Keratinocyte (primary cell): ENCODE measurements around the gene OPN1SW. TPM values are rescaled to one million over a fixed set of nuclear protein-coding genes. Genes with fewer than 3 reads are reported as not detected.
A peak's percentile ranks its signal among the peaks of the same experiment; 100 is the strongest.

Experiments used
- DNase-seq: peaks from one replicate; pipeline ENCODE4 v3.0.0-alpha.2; 2011; ENCODE audit warnings: low read depth, missing footprints, low spot score
- FAIRE-seq: peaks from 2 replicates; lab custom pipeline; 2011; peaks lifted over from hg19 to GRCh38; lab: Jason Lieb, UNC
- H2AFZ ChIP-seq: 2 replicates; pipeline ENCODE4 v1.6.0; 2012; ENCODE audit warnings: low read length, control low read depth, inconsistent platforms; ENCODE audit not compliant: control insufficient read depth
- H3K27ac ChIP-seq: 2 replicates; pipeline ENCODE4 v1.5.1; 2011; ENCODE audit warnings: low read length; ENCODE audit not compliant: control insufficient read depth, insufficient read depth
- H3K27me3 ChIP-seq: 3 replicates; pipeline ENCODE4 v1.6.0; 2011; ENCODE audit warnings: low read length; ENCODE audit not compliant: control insufficient read depth, insufficient read depth; ENCODE audit errors: extremely low read depth
- H3K36me3 ChIP-seq, 2 experiments: 2 replicates in 1 of 2; 3 replicates in 1 of 2; pipeline ENCODE4 v1.5.1; 2011; ENCODE audit warnings: low read length in 2 of 2, mild to moderate bottlenecking in 1 of 2; ENCODE audit not compliant: control insufficient read depth in 2 of 2, insufficient read depth in 2 of 2; ENCODE audit errors: extremely low read depth in 1 of 2
- H3K4me1 ChIP-seq: 3 replicates; pipeline ENCODE4 v1.5.1; 2011; ENCODE audit warnings: low read length; ENCODE audit not compliant: control insufficient read depth, insufficient read depth; ENCODE audit errors: extremely low read depth
- H3K4me2 ChIP-seq: 3 replicates; pipeline ENCODE4 v1.6.0; 2011; ENCODE audit warnings: low read depth, low read length; ENCODE audit not compliant: control insufficient read depth, insufficient read depth; ENCODE audit errors: extremely low read depth
- H3K4me3 ChIP-seq, 3 experiments: fragments of 200-600 bp in 1 of 3; sonication (generic) in 1 of 3; 2 replicates in 2 of 3; 3 replicates in 1 of 3; pipeline ENCODE4 v1.5.1; 2011 to 2016; ENCODE audit warnings: low read length in 3 of 3, mild to moderate bottlenecking in 3 of 3, control low read depth in 2 of 3, inconsistent platforms in 1 of 3, low read depth in 1 of 3, mixed read lengths in 1 of 3, mixed run types in 1 of 3, moderate library complexity in 1 of 3; ENCODE audit not compliant: control insufficient read depth in 2 of 3, insufficient read depth in 2 of 3; ENCODE audit errors: extremely low read depth in 1 of 3
- H3K79me2 ChIP-seq: 2 replicates; pipeline ENCODE4 v1.6.0; 2012; ENCODE audit warnings: low read length; ENCODE audit not compliant: control insufficient read depth, insufficient read depth
- H3K9ac ChIP-seq: 3 replicates; pipeline ENCODE4 v1.6.0; 2011; ENCODE audit warnings: low read length; ENCODE audit not compliant: control insufficient read depth, insufficient read depth; ENCODE audit errors: extremely low read depth
- H3K9me1 ChIP-seq: 3 replicates; pipeline ENCODE4 v1.6.0; 2011; ENCODE audit warnings: low read length; ENCODE audit not compliant: control insufficient read depth, insufficient read depth; ENCODE audit errors: extremely low read depth
- H3K9me3 ChIP-seq: 2 replicates; pipeline ENCODE4 v1.5.1; 2012; ENCODE audit warnings: low read depth, low read length; ENCODE audit not compliant: control insufficient read depth
- H4K20me1 ChIP-seq: 3 replicates; pipeline ENCODE4 v1.6.0; 2011; ENCODE audit warnings: low read length; ENCODE audit not compliant: control insufficient read depth, insufficient read depth; ENCODE audit errors: extremely low read depth
- CTCF ChIP-seq, 3 experiments: IDR thresholded peaks in 1 of 3; conservative IDR thresholded peaks in 1 of 3; optimal IDR thresholded peaks in 1 of 3; 2 replicates in 2 of 3; 3 replicates in 1 of 3; pipeline versions ENCODE3 to v1.5.1; 2011; ENCODE audit warnings: low read length in 3 of 3, mild to moderate bottlenecking in 3 of 3, moderate library complexity in 2 of 3, control low read depth in 1 of 3, inconsistent platforms in 1 of 3; ENCODE audit not compliant: insufficient read depth in 2 of 3; ENCODE audit errors: extremely low read depth in 1 of 3
- EZH2 ChIP-seq: IDR thresholded peaks from one replicate; pipeline ENCODE4 v1.6.1; 2012; ENCODE audit warnings: inconsistent platforms, mild to moderate bottlenecking, low read length, moderate library complexity
- dilution Hi-C: fragments of 300-500 bp; cut with MboI; formaldehyde crosslinking; loops from one replicate; pipeline ENCODE4 v1.7.0; 2020; ENCODE audit warnings: low sequenced_read_pairs; ENCODE audit not compliant: extremely low pct_ligation_motif_present
- polyA plus RNA-seq, 5 experiments: library from polyadenylated mRNA; depleted of rRNA in 3 of 5; stranded (reverse) in 3 of 5; stranded (forward) in 1 of 5; unstranded in 1 of 5; fragments of >200 nt; gene quantifications; 1 replicate in 1 of 5; 2 replicates in 3 of 5; 3 replicates in 1 of 5; pipeline versions ENCODE4 v1.2.1 to v1.2.3, GENCODE V29; 2011 to 2012; ENCODE audit warnings: missing spikeins in 2 of 5, low read depth in 1 of 5, low replicate concordance in 1 of 5

OPN1SW gene
- polyA plus RNA-seq, 1 donor (not counting 4 experiments of a cell fraction or from before 2014, with no cell fraction given): not detected

DNA sequence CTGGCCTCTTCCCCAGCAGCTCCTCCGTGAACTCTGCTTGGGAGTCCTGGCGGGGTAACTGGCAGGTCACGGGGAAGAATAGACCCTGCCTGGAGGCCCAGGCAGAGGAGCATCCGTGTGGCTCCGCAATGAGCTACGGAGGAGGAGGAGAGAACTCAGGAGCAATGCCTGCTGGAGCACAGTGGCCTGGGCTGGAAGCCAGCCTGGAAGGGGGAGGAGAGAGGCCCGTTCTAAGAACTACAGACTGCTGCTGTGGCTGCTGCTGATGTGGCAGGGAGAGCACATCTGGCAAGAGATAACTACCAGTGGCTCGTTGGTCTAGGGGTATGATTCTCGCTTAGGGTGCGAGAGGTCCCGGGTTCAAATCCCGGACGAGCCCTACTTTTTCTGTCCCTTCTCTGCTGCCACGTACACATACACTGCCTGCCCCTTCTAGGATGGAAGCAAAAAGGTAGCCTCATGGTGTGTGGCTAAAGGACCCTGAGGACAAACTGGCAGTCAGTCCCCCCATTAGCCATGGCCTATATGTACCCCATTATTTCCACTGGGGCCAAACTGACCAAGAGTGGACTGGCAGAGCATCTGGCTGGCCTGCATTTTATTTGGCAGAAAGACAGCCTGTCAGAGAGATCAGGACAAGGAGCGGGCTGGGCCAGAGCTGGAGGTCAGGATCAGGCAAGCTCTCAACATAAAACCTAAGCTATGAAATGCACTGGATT, 7.7 kb upstream of the OPN1SW start:
- no peaks in the 10 kb centered on the region for H3K9me3 ChIP-seq
- no peaks in the 10 kb centered on the region for H4K20me1 ChIP-seq
- H2AFZ ChIP-seq: no peak overlapping the region
- no peaks in the 10 kb centered on the region for H3K9me1 ChIP-seq
- FAIRE-seq (no peak), DNase-seq (peak; percentile 66)
- peaks cover under 1% of the 10 kb centered on the region for H3K27me3 ChIP-seq
- H3K4me2 ChIP-seq: no peak overlapping the region
- H3K4me1 ChIP-seq: no peaks in the 10 kb centered on the region
- H3K36me3 ChIP-seq: no peaks in the 10 kb centered on the region
- dilution Hi-C loops: no loop called here
- H3K9ac ChIP-seq: no peak overlapping the region
- H3K79me2 ChIP-seq: no peaks in the 10 kb centered on the region
- TF ChIP-seq CTCF (optimal IDR thresholded peaks at IDR 0.05 in 1 of 3, IDR thresholded peaks at IDR 0.05 in 1 of 3, conservative IDR thresholded peaks at IDR 0.05 in 1 of 3; ENCODE audit: extremely low read depth in 1 of 3, insufficient read depth in 2 of 3, low read length in 3 of 3) (no peak), EZH2 (no peak)
- H3K27ac ChIP-seq: no peak overlapping the region
- H3K4me3 ChIP-seq: no peak overlapping the region

GRCh38 chr7:128781851-128782250, 6.3 kb upstream of the OPN1SW start:
- Histone ChIP-seq H3K4me2 (no peak overlapping the region), H3K36me3 (no peaks in the 10 kb centered on the region), H3K9me3 (no peaks in the 10 kb centered on the region), H3K27me3 (no peaks in the 10 kb centered on the region), H3K79me2 (no peaks in the 10 kb centered on the region), H3K27ac (no peak overlapping the region), H4K20me1 (no peaks in the 10 kb centered on the region), H3K4me1 (no peaks in the 10 kb centered on the region), H2AFZ (no peak overlapping the region), H3K9ac (no peak overlapping the region), H3K9me1 (no peaks in the 10 kb centered on the region), H3K4me3 (no peak overlapping the region)
- FAIRE-seq (no peak), DNase-seq (no peak)
- dilution Hi-C loops: no loop called here
- TF ChIP-seq CTCF (optimal IDR thresholded peaks at IDR 0.05 in 1 of 3, IDR thresholded peaks at IDR 0.05 in 1 of 3, conservative IDR thresholded peaks at IDR 0.05 in 1 of 3; ENCODE audit: extremely low read depth in 1 of 3, insufficient read depth in 2 of 3, low read length in 3 of 3) (no peak), EZH2 (no peak)
